Sigmoid colon (tissue), 4 donors: Measurements from ENCODE around the gene OR1D5.
A peak's percentile ranks its signal among the peaks of the same experiment; 100 is the strongest.

Source experiments
- EP300 ChIP-seq, 4 donors: sonication (generic); formaldehyde crosslinking; IDR thresholded peaks; one replicate each; pipeline ENCODE4 v1.6.1; 2017; ENCODE audit warnings: antibody characterized with exemption in 4 of 4
- POLR2A ChIP-seq, 2 donors: fragments of 450-650 bp; IDR thresholded peaks; one replicate each; pipeline ENCODE4 v1.6.1; 2016; ENCODE audit warnings: antibody characterized with exemption in 2 of 2, mild to moderate bottlenecking in 2 of 2, moderate library complexity in 2 of 2
- POLR2AphosphoS5 ChIP-seq, 4 donors: sonication (generic); formaldehyde crosslinking; IDR thresholded peaks; one replicate each; pipeline ENCODE4 v1.6.1; 2017; ENCODE audit warnings: antibody characterized with exemption in 4 of 4
- TF ChIP-seq, protein P1 (sequence below), 4 experiments: fragments of 450-650 bp in 3 of 4; fragments of 200-600 bp in 1 of 4; IDR thresholded peaks; one replicate each; pipeline ENCODE4 v1.5.1; 2016 to 2019; ENCODE audit warnings: antibody characterized with exemption in 4 of 4, mild to moderate bottlenecking in 3 of 4, moderate library complexity in 2 of 4

DNA sequence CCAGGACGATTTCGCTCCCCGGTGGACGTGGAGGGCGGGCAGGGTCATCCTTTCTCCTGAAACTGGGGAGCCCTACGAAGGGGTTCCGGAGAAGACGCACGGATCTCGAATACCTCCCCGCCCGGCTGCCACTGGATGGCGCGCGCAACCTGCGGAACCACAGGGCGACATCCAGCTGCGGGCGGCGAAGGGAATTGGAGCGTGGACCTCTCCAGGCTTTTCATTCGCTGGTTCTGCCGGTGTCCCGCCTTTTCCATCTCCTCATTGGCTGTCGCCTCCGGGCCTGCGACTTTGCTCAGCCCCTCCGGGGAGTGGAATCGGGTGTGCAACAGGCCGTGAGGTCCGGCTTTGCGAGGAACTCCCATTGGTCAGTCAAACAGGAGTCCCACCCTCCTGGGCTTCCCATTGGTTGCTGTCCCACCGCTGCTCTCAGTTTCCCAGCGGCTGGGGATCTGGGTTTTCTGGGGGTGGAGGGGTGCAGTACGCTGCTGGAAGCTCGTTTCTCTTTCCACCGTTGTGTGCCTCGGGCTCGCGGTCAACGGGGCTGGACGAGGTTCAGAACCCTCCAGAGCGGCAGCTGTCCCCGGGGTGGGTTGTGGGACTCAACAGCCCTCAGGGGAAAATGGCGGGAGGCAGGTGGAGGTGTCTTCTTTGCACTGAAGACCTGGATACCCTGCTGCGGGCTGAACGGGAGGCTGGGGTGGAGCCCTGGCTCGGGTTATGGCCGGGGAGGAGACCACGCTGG, 14.5 kb downstream of the OR1D5 start:
- TF ChIP-seq, protein P1, sequence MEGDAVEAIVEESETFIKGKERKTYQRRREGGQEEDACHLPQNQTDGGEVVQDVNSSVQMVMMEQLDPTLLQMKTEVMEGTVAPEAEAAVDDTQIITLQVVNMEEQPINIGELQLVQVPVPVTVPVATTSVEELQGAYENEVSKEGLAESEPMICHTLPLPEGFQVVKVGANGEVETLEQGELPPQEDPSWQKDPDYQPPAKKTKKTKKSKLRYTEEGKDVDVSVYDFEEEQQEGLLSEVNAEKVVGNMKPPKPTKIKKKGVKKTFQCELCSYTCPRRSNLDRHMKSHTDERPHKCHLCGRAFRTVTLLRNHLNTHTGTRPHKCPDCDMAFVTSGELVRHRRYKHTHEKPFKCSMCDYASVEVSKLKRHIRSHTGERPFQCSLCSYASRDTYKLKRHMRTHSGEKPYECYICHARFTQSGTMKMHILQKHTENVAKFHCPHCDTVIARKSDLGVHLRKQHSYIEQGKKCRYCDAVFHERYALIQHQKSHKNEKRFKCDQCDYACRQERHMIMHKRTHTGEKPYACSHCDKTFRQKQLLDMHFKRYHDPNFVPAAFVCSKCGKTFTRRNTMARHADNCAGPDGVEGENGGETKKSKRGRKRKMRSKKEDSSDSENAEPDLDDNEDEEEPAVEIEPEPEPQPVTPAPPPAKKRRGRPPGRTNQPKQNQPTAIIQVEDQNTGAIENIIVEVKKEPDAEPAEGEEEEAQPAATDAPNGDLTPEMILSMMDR (IDR thresholded peaks at IDR 0.05) = peak; percentile 31 to 60 (median 51)
- peak; percentile 28 to 66 (median 48) for TF ChIP-seq POLR2AphosphoS5 (IDR thresholded peaks at IDR 0.05)
- TF ChIP-seq EP300 (IDR thresholded peaks at IDR 0.05) = no peak
- peak in 1 of 2 donors; percentile 20 for TF ChIP-seq POLR2A (IDR thresholded peaks at IDR 0.05)
